Activated naive CD8-positive, alpha-beta T cell treated with anti-CD3 and anti-CD28 coated beads, Interleukin-2, amount 10 ng/mL, durations not matched to agents 7 days and 5 days (primary cell): ENCODE measurements around the gene PACRG. TPM values are rescaled to one million over a fixed set of nuclear protein-coding genes. Genes with fewer than 3 reads are reported as not detected.

Experiments used
- ATAC-seq: fragments of 150-1000 bp; cut with Tn5 transposase; one replicate; pipeline ENCODE4 v1.10.0; 2021; ENCODE audit warnings: low read depth, moderate library complexity
- POLR2A ChIA-PET: fragments of 350-600 bp; sonication (Branson Sonifier 250); formaldehyde crosslinking; loops from one replicate; lab custom pipeline; 2021; ENCODE audit warnings: antibody characterized with exemption; lab: Charles Lee
- DNase-seq: peaks from one replicate; pipeline ENCODE4 v3.0.0; 2021
- H3K27ac Mint-ChIP-seq: one replicate; pipeline ENCODE4 v1.8.0; 2022; ENCODE audit warnings: mild to moderate bottlenecking, mixed read lengths
- H3K27me3 Mint-ChIP-seq: one replicate; pipeline ENCODE4 v1.8.0; 2022; ENCODE audit warnings: mild to moderate bottlenecking, moderate library complexity, mixed read lengths
- H3K36me3 Mint-ChIP-seq: one replicate; pipeline ENCODE4 v1.8.0; 2021; ENCODE audit warnings: mild to moderate bottlenecking, mixed read lengths
- H3K4me1 Mint-ChIP-seq: one replicate; pipeline ENCODE4 v1.8.0; 2021; ENCODE audit warnings: mixed read lengths
- H3K4me3 Mint-ChIP-seq: one replicate; pipeline ENCODE4 v1.8.0; 2022; ENCODE audit warnings: mild to moderate bottlenecking, moderate library complexity, mixed read lengths
- H3K9me3 Mint-ChIP-seq: one replicate; pipeline ENCODE4 v1.8.0; 2021; ENCODE audit warnings: mixed read lengths
- total RNA-seq, 2 experiments: library from RNA; stranded (reverse); gene quantifications; one replicate each; pipeline ENCODE4 v1.2.3, GENCODE V29; 2021

The PACRG gene
- total RNA-seq, 2 experiments from 2014 or later: 0.58 TPM; not detected in 1

- no peak for DNase-seq
- H3K4me1 Mint-ChIP-seq: no peaks in the 10 kb centered on the region
- POLR2A ChIA-PET: no interaction called here
- no peak overlapping the region for H3K27ac Mint-ChIP-seq
- H3K36me3 Mint-ChIP-seq: no peaks in the 10 kb centered on the region
- no peak overlapping the region for H3K4me3 Mint-ChIP-seq
- no peak for ATAC-seq
- H3K27me3 Mint-ChIP-seq: peaks cover 6% of the 10 kb centered on the region
- no peaks in the 10 kb centered on the region for H3K9me3 Mint-ChIP-seq
Measured at GRCh38 chr6:163179061-163179460, 451.3 kb downstream of the PACRG start.

DNA sequence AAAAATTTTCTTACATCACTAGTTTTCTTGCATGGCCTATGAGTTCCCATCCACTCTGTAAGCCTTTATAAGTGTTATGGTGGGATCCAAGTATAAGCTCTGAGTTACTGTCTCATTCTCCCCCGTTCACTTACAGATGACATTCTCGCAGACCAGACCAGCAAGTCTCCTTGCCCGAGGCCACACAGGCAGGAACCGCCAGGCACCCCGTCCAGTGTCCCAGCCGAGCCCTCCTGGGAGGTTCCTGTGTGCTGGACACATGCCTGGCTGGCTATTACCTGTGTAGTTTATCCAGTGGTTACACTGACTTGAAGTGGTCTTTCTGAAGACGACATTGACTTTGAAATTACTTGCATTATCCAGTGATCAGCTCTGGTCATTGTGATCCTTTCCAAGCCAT, 451.9 kb downstream of the PACRG start:
- no peaks in the 10 kb centered on the region for H3K36me3 Mint-ChIP-seq
- no peak overlapping the region for H3K4me3 Mint-ChIP-seq

GRCh38 chr6:163180874-163181541, 453.2 kb downstream of the PACRG start:
- no peaks in the 10 kb centered on the region for H3K9me3 Mint-ChIP-seq
- DNase-seq: no peak
- no peak overlapping the region for H3K27ac Mint-ChIP-seq
- ATAC-seq: peak; percentile 33
- POLR2A ChIA-PET: no interaction called here
- no peak overlapping the region for H3K4me3 Mint-ChIP-seq
- no peaks in the 10 kb centered on the region for H3K36me3 Mint-ChIP-seq
- H3K27me3 Mint-ChIP-seq: peaks cover 6% of the 10 kb centered on the region
- no peaks in the 10 kb centered on the region for H3K4me1 Mint-ChIP-seq

More for the DNA sequence above, 451.9 kb downstream of the PACRG start:
- Mint-ChIP-seq H3K4me1 (no peaks in the 10 kb centered on the region), H3K27me3 (peaks cover 6% of the 10 kb centered on the region), H3K9me3 (no peaks in the 10 kb centered on the region), H3K27ac (no peak overlapping the region)
- POLR2A ChIA-PET: no interaction called here
- ATAC-seq (no peak), DNase-seq (no peak)

DNA sequence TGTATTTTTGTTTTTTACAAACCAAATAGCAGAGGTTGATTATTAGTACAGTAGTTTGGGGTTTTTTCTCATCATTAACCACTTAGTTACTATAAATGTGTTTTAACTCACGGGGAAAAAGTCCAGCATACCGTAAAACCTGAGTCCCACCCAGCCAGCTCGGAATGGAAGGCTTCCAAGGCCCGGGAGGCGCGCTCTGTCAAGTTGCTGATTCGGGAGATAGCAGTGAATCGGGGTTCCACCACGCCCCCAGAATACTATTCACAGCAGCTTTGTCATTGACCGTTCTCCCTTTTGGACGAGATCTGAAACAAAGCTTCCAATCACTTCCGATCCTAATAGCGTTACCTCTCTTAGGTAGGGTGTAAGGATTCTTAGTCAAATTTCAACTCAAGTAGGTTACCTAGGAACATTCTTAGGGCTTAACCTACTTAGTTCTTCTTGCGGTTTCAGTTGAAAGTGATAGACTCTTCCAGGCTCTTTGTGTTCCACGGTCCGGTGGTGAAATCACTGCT, 453.9 kb downstream of the PACRG start:
- ATAC-seq: no peak
- Mint-ChIP-seq H3K4me1 (no peaks in the 10 kb centered on the region), H3K27me3 (peaks cover 6% of the 10 kb centered on the region), H3K27ac (no peak overlapping the region), H3K9me3 (no peaks in the 10 kb centered on the region), H3K36me3 (no peaks in the 10 kb centered on the region), H3K4me3 (no peak overlapping the region)
- no peak for DNase-seq
- POLR2A ChIA-PET: no interaction called here

- DNase-seq (no peak), ATAC-seq (no peak)
- POLR2A ChIA-PET: no interaction called here
- Mint-ChIP-seq H3K9me3 (no peaks in the 10 kb centered on the region), H3K4me3 (no peak overlapping the region), H3K36me3 (no peaks in the 10 kb centered on the region), H3K27me3 (peaks cover 2% of the 10 kb centered on the region), H3K4me1 (no peaks in the 10 kb centered on the region), H3K27ac (no peak overlapping the region)
Measured at GRCh38 chr6:163182696-163183095, 454.9 kb downstream of the PACRG start.

GRCh38 chr6:163183806-163184205, 456.0 kb downstream of the PACRG start:
- DNase-seq (no peak), ATAC-seq (no peak)
- POLR2A ChIA-PET: no interaction called here
- Mint-ChIP-seq H3K27me3 (peaks cover 2% of the 10 kb centered on the region), H3K9me3 (no peaks in the 10 kb centered on the region), H3K27ac (no peak overlapping the region), H3K4me3 (no peak overlapping the region), H3K36me3 (no peaks in the 10 kb centered on the region), H3K4me1 (no peaks in the 10 kb centered on the region)

DNA sequence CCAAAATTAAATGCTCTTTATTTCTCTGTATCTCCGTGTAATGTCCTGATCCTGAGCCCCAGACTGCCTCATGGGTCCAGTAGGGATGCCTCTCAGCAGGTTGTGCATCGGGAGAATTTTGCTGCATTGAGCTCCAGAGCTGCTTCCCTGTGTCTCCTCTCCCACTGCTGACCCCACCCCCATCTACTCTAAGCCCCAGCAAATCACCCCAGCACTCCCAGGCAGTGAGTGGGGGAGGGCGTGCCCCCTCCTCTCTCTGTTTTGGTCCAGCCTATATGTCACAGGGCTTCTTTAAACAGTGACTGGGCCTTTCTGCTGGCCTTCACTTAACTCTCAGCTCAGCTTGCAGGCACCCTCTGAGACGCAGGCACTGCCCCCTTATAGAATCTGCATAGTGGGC, 458.0 kb downstream of the PACRG start:
- peaks cover 2% of the 10 kb centered on the region for H3K27me3 Mint-ChIP-seq
- no peaks in the 10 kb centered on the region for H3K4me1 Mint-ChIP-seq
- POLR2A ChIA-PET: no interaction called here
- H3K36me3 Mint-ChIP-seq: no peaks in the 10 kb centered on the region
- no peak overlapping the region for H3K27ac Mint-ChIP-seq
- no peak overlapping the region for H3K4me3 Mint-ChIP-seq
- no peaks in the 10 kb centered on the region for H3K9me3 Mint-ChIP-seq
- no peak for DNase-seq
- no peak for ATAC-seq

DNA sequence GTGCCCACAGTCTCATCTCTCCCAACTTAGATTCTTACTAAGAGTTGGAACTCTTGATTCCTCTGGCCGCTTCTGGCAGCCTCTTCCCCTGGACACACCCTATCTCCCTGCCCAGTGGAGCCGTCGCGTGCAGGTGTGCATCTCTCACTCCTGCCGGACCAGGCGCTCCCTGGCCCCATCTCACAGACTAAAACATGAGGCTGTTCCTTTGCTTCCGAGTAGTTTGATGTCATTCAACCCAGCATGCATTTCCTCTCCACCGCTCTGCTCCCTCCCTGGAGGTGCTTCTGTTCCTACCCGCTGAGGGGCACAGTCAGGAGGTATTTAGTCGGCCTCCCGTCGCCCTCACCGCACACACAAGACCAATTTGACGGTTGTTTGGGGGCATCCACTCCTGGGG, 458.8 kb downstream of the PACRG start:
- DNase-seq: no peak
- Mint-ChIP-seq H3K4me1 (no peaks in the 10 kb centered on the region), H3K27me3 (peaks cover 2% of the 10 kb centered on the region), H3K4me3 (no peak overlapping the region), H3K27ac (no peak overlapping the region), H3K36me3 (no peaks in the 10 kb centered on the region), H3K9me3 (no peaks in the 10 kb centered on the region)
- POLR2A ChIA-PET: no interaction called here
- ATAC-seq: no peak

DNA sequence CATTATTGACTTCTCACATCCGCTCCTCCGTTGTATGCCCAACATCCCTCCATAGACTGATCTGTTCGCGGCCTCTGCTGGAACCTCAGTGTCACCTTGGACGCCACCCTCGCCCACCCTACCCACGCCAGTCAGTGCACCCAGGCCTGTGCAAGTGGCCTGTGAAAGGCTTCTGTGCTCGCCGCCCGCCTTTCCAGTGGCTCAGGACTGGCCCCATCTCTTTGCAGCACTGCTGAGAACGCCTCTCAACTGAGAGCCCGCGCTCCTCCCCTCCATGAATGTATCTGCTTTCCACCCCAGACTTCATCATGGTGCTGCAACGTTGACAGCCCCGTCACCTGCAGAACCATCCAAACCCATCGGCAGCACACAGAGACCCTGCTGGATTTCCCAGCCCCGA, 459.4 kb downstream of the PACRG start:
- ATAC-seq (no peak), DNase-seq (no peak)
- Mint-ChIP-seq H3K4me3 (no peak overlapping the region), H3K36me3 (no peaks in the 10 kb centered on the region), H3K9me3 (no peaks in the 10 kb centered on the region), H3K27me3 (peaks cover 2% of the 10 kb centered on the region), H3K27ac (no peak overlapping the region), H3K4me1 (no peaks in the 10 kb centered on the region)
- POLR2A ChIA-PET: no interaction called here

- POLR2A ChIA-PET: no interaction called here
- no peaks in the 10 kb centered on the region for H3K36me3 Mint-ChIP-seq
- H3K4me1 Mint-ChIP-seq: no peaks in the 10 kb centered on the region
- ATAC-seq: no peak
- DNase-seq: no peak
- H3K9me3 Mint-ChIP-seq: no peaks in the 10 kb centered on the region
- H3K27ac Mint-ChIP-seq: no peak overlapping the region
- no peak overlapping the region for H3K4me3 Mint-ChIP-seq
- H3K27me3 Mint-ChIP-seq: peaks cover 2% of the 10 kb centered on the region
Measured at GRCh38 chr6:163187606-163188005, 459.8 kb downstream of the PACRG start.

- ATAC-seq: no peak
- H3K27ac Mint-ChIP-seq: no peak overlapping the region
- POLR2A ChIA-PET: no interaction called here
Measured at GRCh38 chr6:163188746-163189145, 461.0 kb downstream of the PACRG start.

GRCh38 chr6:163189609-163190008, 461.8 kb downstream of the PACRG start:
- POLR2A ChIA-PET: no interaction called here
- H3K4me3 Mint-ChIP-seq: no peak overlapping the region
- no peak overlapping the region for H3K27ac Mint-ChIP-seq

More at GRCh38 chr6:163188746-163189145, 461.0 kb downstream of the PACRG start:
- Mint-ChIP-seq H3K9me3 (no peaks in the 10 kb centered on the region), H3K27me3 (peaks cover 2% of the 10 kb centered on the region), H3K36me3 (no peaks in the 10 kb centered on the region), H3K4me3 (no peak overlapping the region), H3K4me1 (no peaks in the 10 kb centered on the region)
- no peak for DNase-seq

DNA sequence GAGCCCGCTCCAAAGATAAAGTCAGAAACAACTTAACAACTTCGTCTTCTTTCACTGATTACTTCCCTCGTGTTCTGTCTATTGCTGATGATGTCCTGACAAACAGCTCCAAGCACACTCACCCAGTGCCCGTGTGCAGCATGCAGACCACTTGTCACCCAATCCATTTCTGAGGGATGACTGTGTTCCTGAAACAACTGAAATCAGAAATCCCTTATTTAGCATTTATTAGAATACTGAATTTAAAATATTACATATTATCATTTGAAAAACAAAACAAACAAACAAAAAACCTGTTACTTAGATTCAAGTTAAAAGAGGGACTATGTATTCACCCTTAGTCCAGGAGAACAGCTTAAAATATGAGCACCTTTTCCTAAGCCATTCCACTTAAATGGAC, 463.0 kb downstream of the PACRG start:
- Mint-ChIP-seq H3K36me3 (no peaks in the 10 kb centered on the region), H3K27me3 (no peaks in the 10 kb centered on the region), H3K27ac (no peak overlapping the region), H3K4me3 (no peak overlapping the region), H3K4me1 (no peaks in the 10 kb centered on the region), H3K9me3 (no peaks in the 10 kb centered on the region)
- no peak for DNase-seq
- ATAC-seq: no peak
- POLR2A ChIA-PET: no interaction called here

More at GRCh38 chr6:163189609-163190008, 461.8 kb downstream of the PACRG start:
- no peaks in the 10 kb centered on the region for H3K27me3 Mint-ChIP-seq
- DNase-seq: no peak
- ATAC-seq: no peak
- H3K9me3 Mint-ChIP-seq: no peaks in the 10 kb centered on the region
- H3K36me3 Mint-ChIP-seq: no peaks in the 10 kb centered on the region
- no peaks in the 10 kb centered on the region for H3K4me1 Mint-ChIP-seq

DNA sequence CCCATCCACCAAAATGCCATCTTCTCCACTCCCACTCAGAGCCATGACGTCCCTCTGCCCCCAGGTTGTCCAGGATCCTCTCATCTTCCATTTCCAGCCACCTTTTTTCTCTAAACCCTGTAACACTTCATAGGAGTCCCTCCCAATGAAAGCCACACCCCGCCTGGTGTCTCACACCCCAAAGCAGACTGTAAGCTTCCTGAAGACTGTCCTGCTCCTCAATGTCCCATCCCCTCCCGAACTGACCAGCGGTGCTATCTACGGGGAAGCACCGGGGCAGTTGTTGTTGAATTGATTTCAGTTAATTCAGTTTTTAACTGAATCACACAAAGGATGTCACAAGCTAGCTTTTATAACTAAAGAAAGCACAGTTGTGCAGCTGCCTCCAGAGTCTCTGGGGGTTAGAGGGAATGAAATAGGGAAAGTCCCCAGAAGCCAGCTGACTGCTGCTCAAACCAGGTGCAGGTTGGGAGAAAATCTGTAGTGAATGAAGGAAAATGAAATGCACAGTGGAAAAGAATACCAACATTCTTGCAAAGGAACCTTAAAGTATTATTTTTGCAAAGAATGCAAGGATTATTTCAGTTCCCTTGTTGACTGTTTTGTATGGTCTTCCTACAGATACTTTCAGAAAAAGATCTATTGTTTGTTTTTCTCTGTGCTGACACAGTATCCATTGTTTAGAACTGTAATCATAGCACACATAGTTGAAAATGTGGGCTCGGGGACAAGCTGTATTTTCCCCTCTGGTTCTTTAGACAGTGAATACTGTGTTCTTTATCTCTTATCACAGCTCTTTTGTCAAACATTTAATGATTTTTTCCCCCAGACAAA, 464.1 kb downstream of the PACRG start:
- H3K27me3 Mint-ChIP-seq: no peaks in the 10 kb centered on the region
- ATAC-seq (no peak), DNase-seq (no peak)
- no peaks in the 10 kb centered on the region for H3K36me3 Mint-ChIP-seq
- H3K4me3 Mint-ChIP-seq: no peak overlapping the region
- no peaks in the 10 kb centered on the region for H3K4me1 Mint-ChIP-seq
- no peaks in the 10 kb centered on the region for H3K9me3 Mint-ChIP-seq
- H3K27ac Mint-ChIP-seq: no peak overlapping the region
- POLR2A ChIA-PET: no interaction called here
